GM18505 (cell line): ENCODE data around the gene CCNF.

Source experiments
- ATAC-seq: cut with Tn5 transposase; IDR thresholded peaks from one replicate; pipeline ENCODE4 v1.9.1; 2021; ENCODE audit not compliant: unreplicated experiment
- POLR2A ChIP-seq: IDR thresholded peaks from 4 replicates; pipeline ENCODE4 v1.6.1; 2011; ENCODE audit warnings: borderline replicate concordance; ENCODE audit not compliant: insufficient read depth, insufficient read length; ENCODE audit errors: extremely low read depth

CCNF gene

GRCh38 chr16:2497116-2497630 is 67.9 kb downstream of the CCNF start:
- no peak for ATAC-seq
- no peak for TF ChIP-seq POLR2A

DNA sequence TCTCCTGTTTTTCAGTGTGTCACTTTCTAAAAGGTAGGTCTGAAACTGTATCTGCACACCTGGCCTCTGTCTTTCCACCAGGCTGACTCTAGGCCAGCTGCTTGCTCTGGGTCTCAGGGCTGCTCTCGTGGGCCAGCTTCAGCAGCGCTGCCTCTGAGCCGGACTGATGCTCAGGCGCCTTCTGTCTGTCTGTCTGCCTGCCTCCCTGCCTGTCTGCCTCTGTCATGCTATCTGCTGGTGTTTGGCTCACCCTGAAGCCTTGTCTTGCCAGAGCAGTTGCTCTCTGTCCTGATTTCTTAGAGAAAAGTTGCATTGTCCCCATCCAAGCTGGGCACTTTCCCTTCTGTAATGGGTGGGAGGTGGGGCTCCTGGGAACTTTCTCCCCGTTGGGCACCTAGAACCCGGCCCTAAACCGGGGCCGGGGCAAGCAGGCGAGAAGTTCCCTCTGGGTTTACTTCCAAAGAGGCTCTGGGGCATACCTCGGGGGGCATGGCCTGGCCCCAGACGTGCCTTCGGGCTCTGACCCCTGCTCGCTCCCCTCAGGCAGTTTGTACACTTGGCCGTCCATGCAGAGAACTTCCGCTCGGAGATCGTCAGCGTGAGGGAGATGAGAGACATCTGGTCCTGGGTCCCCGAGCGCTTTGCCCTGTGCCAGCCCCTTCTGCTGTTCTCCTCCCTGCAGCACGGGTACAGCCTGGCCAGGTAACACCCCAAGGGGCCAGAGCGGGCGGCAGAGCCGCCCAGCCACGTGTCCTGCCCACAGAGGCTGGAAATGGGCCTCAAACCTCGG is 68.6 kb downstream of the CCNF start:
- TF ChIP-seq POLR2A, result no peak
- ATAC-seq, result no peak

DNA sequence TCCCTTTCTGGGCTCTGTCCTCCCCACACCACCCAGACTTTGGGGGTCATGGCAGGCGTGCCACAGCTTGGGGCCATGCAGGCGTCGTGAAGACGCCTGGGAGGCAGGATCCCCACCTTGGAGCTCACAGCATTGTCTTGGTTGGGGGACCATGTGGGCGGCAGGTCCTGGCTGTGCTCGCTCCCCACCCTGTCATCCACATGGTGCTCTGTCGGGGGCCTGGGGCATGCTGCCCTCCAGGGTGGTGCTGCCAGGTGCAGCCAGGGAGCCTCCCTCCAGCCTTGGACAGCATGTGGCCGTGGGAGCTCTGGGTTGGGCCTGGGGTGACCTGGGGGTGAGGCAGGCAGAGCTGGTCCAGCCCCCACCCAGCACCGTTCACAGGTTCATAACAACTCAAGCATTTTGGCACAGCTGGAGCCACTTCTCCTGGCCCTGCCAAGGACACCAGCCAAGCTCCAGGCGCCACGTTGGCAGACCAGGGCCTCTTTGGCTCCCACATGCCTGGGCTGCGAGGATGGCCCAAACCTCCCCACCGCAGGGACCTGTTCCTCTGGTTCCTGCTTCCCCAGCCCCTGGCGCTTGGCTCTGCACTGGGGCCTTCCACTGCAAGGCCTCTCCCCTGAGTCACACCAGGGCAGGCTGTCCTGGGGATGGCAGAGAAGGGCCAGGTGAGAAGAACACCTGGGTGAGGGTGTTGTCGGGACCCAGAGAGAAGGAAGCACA is 69.4 kb downstream of the CCNF start:
- no peak for ATAC-seq
- TF ChIP-seq POLR2A, result no peak

GRCh38 chr16:2499454-2499853 is 70.2 kb downstream of the CCNF start:
- no peak for ATAC-seq
- no peak for TF ChIP-seq POLR2A

DNA sequence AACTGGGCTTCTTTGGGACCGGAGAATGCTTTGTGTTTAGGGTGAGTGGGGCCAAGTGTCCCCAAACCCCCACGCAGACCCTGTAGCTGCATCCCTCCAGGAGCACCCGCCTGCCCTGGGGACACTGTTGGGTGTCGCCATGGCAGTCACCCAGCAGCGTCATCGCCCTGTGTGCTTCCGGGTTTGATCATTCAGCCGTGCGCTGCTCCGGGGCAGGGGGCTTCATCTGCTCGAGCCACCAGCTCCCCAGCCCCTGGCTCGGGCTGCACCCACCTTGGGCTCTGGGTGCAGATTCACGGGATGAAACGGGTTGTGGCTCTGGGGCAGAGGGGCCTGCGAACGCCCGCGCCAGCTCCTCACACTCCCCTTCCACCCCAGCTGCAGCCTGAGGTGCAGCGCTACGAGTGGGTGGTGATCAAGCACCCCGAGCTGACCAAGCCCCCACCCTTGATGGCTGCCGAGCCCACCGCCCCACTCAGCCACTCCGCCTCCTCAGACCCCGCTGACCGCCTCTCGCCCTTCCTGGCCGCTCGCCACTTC is 70.7 kb downstream of the CCNF start:
- no peak for ATAC-seq
- TF ChIP-seq POLR2A, result no peak

GRCh38 chr16:2500430-2500917 is 71.2 kb downstream of the CCNF start:
- TF ChIP-seq POLR2A, result no peak
- ATAC-seq, result no peak

DNA sequence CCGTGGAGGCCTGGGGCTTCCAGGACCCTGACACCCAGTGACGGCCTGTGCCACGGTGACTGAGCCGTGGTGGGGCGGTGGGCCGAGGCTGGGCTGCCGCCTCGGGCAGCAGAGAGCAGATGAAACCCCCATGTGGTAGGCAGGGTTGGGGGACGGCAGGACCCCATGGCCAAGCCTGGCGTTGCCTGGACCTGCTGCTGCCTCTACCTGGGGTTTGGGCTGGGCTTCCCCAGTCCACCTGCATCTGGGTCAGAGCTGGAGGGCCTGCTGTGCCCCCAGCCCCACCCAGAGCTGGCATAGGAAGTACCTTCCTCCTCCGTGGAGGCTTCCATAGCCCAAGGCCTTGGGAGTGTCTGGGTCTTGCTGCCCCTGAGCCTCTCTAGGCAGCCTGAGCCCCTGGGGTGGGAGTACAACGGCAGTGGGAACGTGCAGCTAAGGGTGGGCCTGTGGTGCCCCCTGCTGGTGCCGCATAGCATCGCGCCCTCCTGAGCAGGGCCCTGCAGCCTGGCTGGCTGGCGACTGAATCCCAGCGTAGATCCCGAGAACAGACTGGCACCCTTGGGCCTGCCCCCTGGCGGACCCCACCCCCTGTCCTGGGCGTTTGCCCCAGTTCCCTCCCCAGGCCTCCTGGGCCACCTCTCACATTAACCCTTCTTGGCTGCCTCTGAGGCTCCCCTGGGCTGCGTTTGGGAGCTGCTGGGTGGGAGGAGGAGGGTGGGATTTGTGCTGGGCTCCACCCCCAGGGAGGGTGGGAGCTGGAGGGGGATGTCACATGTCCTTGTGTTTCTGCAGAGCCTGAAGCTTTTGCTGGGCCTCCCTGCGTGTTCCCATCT is 71.9 kb downstream of the CCNF start:
- peak; percentile 59 for ATAC-seq
- no peak for TF ChIP-seq POLR2A

- ATAC-seq, result no peak
Measured at GRCh38 chr16:2501946-2502895, 73.0 kb downstream of the CCNF start.

DNA sequence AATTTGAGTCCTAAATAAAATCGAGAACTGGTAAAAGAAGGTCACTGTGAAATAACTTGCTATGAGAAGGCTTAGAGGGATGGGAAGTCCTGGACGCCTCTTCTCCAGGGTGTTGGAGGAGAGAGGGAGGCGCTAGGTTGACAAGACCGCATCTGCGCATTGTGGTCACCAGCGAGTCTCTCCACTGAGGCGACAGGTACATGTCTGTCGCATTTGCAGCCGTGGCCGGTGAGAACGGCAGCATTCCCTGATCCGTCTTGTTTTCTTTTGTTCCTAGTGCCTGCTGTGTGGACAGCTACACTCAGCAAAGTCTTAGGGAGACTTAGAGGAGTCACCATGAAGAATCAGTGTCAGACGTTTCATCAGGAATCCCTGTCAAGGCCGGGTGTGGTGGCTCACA is 76.4 kb downstream of the CCNF start:
- no peak for TF ChIP-seq POLR2A
- ATAC-seq, result no peak

More at GRCh38 chr16:2501946-2502895, 73.0 kb downstream of the CCNF start:
- no peak for TF ChIP-seq POLR2A

DNA sequence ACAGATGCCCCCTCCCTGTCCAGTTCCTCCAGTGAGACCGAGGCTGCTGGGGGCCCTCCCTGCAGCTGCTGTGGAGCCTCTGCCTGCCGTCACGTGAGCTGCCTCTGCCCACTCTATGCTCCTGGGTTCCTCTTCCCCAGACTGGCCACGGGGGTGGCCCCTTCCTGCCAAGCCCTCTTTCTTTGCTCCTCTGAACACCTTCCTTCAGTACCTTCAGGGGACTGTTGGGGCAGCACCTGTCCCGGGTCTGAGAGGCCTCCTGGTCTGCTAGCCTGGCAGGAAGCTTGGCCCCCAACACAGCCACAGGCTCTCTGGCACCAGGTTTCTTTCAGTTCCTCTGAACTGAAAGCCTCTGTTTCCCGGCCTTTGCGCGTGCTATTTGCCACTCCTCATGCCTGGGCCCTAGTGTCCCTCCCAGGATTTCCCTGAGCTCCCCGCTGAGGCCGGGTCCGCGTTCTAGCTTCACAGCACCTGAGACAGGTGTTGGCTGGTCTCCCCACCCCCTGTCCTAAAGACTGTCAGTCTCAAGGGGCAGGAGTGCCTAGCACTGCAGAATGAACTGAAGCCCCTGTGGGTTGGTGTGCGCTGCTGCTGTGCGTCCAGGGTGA is 77.9 kb downstream of the CCNF start:
- peak; percentile 48 for ATAC-seq
- peak; percentile 31 for TF ChIP-seq POLR2A

DNA sequence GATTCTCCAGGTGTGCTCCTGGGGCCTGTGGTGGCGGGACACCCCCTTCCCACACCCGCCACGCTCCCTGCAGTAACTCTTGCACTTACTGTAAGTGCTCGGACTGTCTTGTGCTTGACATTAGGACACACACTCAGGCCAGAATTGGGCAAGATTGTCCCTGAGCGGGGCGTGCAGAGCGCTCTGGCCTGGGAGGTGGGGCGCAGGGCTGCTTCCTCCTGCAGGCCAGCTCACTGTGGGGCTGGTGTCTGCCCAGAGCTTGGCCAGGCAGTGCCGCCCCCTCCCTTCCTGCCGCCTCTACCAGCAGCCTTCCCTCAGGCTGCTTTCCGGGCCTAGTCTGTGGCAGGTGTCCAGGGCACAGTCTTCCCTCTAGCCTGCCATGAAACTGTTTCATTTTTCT is 78.4 kb downstream of the CCNF start:
- peak; percentile 13 for ATAC-seq
- no peak for TF ChIP-seq POLR2A
